Measurements from ENCODE around the gene COL18A1. TPM values are rescaled to one million over a fixed set of nuclear protein-coding genes. Genes with fewer than 3 reads are reported as not detected.

The COL18A1 gene
- total and polyA plus RNA-seq, 2 of the 8 experiments (the other 6 are each of a cell fraction or from before 2014, with no cell fraction given): 145 to 201 TPM

DNA sequence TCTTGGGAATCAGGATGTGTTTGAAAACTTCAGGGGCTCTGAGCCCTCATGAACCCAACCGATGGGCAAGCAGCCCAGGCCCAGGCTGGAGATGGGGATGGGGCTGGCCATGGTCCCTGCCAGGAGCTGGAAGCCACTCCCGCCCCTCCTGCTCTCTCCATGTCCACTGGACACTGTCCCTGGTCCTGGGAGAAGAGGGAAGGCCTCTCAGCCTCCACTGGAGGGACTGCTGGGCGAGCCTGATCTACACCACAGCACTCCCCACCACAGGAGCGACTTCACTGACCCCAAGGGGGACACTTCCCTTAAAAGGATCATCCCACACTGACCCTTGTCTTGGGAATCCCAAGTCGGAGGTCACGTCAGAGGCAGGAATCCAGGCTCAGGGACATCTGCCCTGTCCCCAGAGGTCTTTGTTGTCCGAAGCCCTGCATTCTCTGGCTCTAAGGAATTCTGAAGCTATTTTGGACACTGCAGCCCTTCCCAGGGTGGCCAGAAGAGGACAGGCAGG is 16.9 kb upstream of the COL18A1 start:
- Histone ChIP-seq H3K4me2 (ENCODE audit: insufficient read depth in 1 of 2, low read depth in 2 of 2, low read length in 2 of 2) (no peak overlapping the region), H2BK120ac (replicated peaks; ENCODE audit: low read depth, low read length) (no peak overlapping the region), H2BK12ac (ENCODE audit: low read depth, low read length) (no peak overlapping the region), H3K23me2 (ENCODE audit: low read depth, low read length) (no peaks in the 10 kb centered on the region), H3K36me3 (ENCODE audit: control insufficient read depth in 2 of 4, insufficient read depth in 4 of 4, low read length in 3 of 4) (no peaks in the 10 kb centered on the region), H4K91ac (replicated peaks; ENCODE audit: insufficient read length, low read length) (no peak overlapping the region), H3K14ac (ENCODE audit: insufficient read length) (no peak overlapping the region), H2BK15ac (ENCODE audit: low read length) (0 out of 2 replicates have a peak overlapping the region, but pooled peaks have one; percentile 1), H3K27ac (ENCODE audit: low read depth, low read length) (no peak overlapping the region), H4K20me1 (replicated peaks in 1 of 2; ENCODE audit: control insufficient read depth in 1 of 2, insufficient read depth in 2 of 2, low read length in 2 of 2) (no peaks in the 10 kb centered on the region), H3K4me1 (replicated peaks in 1 of 4; ENCODE audit: control insufficient read depth in 3 of 4, insufficient read depth in 4 of 4, low read length in 3 of 4) (peaks cover 0 to 3% (median 0%) of the 10 kb centered on the region in 4 experiments; a peak in 5 of 7 replicates), H2BK5ac (ENCODE audit: low read depth, low read length) (no peak overlapping the region), H3K4me3 (ENCODE audit: extremely low read depth in 1 of 4, insufficient read depth in 2 of 4, low read depth in 3 of 4, low read length in 4 of 4) (no peak overlapping the region), H4K5ac (ENCODE audit: insufficient read length, low read depth, low read length) (no peak overlapping the region), H3K9me3 (ENCODE audit: insufficient read depth in 2 of 2, low read depth in 1 of 2, low read length in 1 of 2) (no peaks in the 10 kb centered on the region), H3K23ac (ENCODE audit: insufficient read length) (no peak overlapping the region), H3K18ac (ENCODE audit: extremely low read depth, low read length) (no peak overlapping the region), H4K8ac (ENCODE audit: extremely low read depth, insufficient read depth, low read length) (no peak overlapping the region), H3K4ac (replicated peaks; ENCODE audit: insufficient read length, low read depth, low read length) (no peak overlapping the region), H3K56ac (replicated peaks; ENCODE audit: insufficient read length, low read depth, low read length) (no peak overlapping the region), H3K79me2 (ENCODE audit: control insufficient read depth in 1 of 2, insufficient read depth in 2 of 2, low read length in 2 of 2) (no peaks in the 10 kb centered on the region), H3K9ac (replicated peaks in 1 of 4; ENCODE audit: extremely low read depth in 1 of 4, low read depth in 3 of 4, low read length in 3 of 4) (no peak overlapping the region), H3K27me3 (replicated peaks in 1 of 4; ENCODE audit: control insufficient read depth in 3 of 4, extremely low read depth in 1 of 4, insufficient read depth in 3 of 4, low read length in 3 of 4) (0 out of 7 replicates have a peak, but pooled peaks cover 0 to 2% (median 0%) of the 10 kb centered on the region in 4 experiments), H3K79me1 (ENCODE audit: low read depth, low read length) (no peaks in the 10 kb centered on the region), H2AK5ac (ENCODE audit: low read depth, low read length) (no peak overlapping the region), H2BK20ac (ENCODE audit: low read length) (no peak overlapping the region), H2AFZ (ENCODE audit: low read length) (no peak overlapping the region)
- FAIRE-seq (no peak), DNase-seq (ENCODE audit: low read depth in 1 of 2, low spot score in 2 of 2) (no peak)
- CTCF ChIA-PET (ENCODE audit: partially characterized antibody): interaction anchor here (0.6 to 5.1 kb wide), 2 partner anchors 31 to 74 kb away, joined by 3 to 25 read pairs; no protein-coding TSS in a partner anchor
- POLR2A ChIA-PET (ENCODE audit: partially characterized antibody): no interaction called here
- WGBS, 2 experiments (ENCODE audit: extremely low coverage in 1 of 2, insufficient coverage in 1 of 2, insufficient read length in 1 of 2, insufficient replicate concordance in 2 of 2, low coverage in 1 of 2, low lambda C conversion rate in 2 of 2, missing lambda C conversion rate in 1 of 2): 80% methylated on average over 5 of the region's 7 CpGs; no CpG with 5 or more reads in 1 of the 2 experiments
- TF ChIP-seq ASH2L (IDR thresholded peaks at IDR 0.05; ENCODE audit: low read length): no peak
- no peak for TF ChIP-seq GABPA (IDR thresholded peaks at IDR 0.05; ENCODE audit: borderline replicate concordance, insufficient read depth, low read length)
- TF ChIP-seq BCL11A (IDR thresholded peaks at IDR 0.05; ENCODE audit: low read depth in 2 of 2, low read length in 2 of 2): no peak
- no peak for TF ChIP-seq POLR2A (IDR thresholded peaks at IDR 0.05; ENCODE audit: control extremely low read depth in 1 of 2, low read depth in 2 of 2, low read length in 2 of 2)
- no peak for TF ChIP-seq RAD21 (IDR thresholded peaks at IDR 0.05 in 1 of 2, conservative IDR thresholded peaks at IDR 0.05 in 1 of 2; ENCODE audit: low read depth in 2 of 2, low read length in 2 of 2)
- no peak for TF ChIP-seq TBP (IDR thresholded peaks at IDR 0.05; ENCODE audit: low read depth, low read length)
- TF ChIP-seq CBX8 (IDR thresholded peaks at IDR 0.05; ENCODE audit: borderline replicate concordance, low read depth, low read length): no peak
- TF ChIP-seq SP2 (IDR thresholded peaks at IDR 0.05; ENCODE audit: low read length): no peak
- TF ChIP-seq FOSL1 (IDR thresholded peaks at IDR 0.05; ENCODE audit: insufficient read depth, low read depth, low read length): no peak
- no peak for TF ChIP-seq MAFK (IDR thresholded peaks at IDR 0.05; ENCODE audit: low read depth, low read length)
- no peak for TF ChIP-seq KDM4A (IDR thresholded peaks at IDR 0.05; ENCODE audit: low read depth, low read length, severe bottlenecking)
- no peak for TF ChIP-seq RBBP5 (IDR thresholded peaks at IDR 0.05; ENCODE audit: borderline replicate concordance, low read depth, low read length)
- TF ChIP-seq CHD1 (IDR thresholded peaks at IDR 0.05; ENCODE audit: low read depth, low read length): no peak
- TF ChIP-seq RNF2 (IDR thresholded peaks at IDR 0.05; ENCODE audit: borderline replicate concordance, low read depth, low read length, missing control alignments, poor library complexity, severe bottlenecking): no peak

All from H1 (cell line).